H1 (cell line): ENCODE results near the gene ZBTB16. TPM values are rescaled to one million over a fixed set of nuclear protein-coding genes. Genes with fewer than 3 reads are reported as not detected.

ENCODE experiments used
- BCL11A ChIP-seq, 2 experiments: IDR thresholded peaks; one replicate each; pipeline ENCODE4 v1.6.1; 2011; ENCODE audit warnings: low read depth in 2 of 2, low read length in 2 of 2, mild to moderate bottlenecking in 2 of 2
- BRCA1 ChIP-seq: IDR thresholded peaks from 2 replicates; pipeline ENCODE4 v1.6.1; 2012; ENCODE audit warnings: low read depth, low read length, improper control_type of control experiment
- CHD2 ChIP-seq: IDR thresholded peaks from 2 replicates; pipeline ENCODE4 v1.6.1; 2012; ENCODE audit warnings: low read length, improper control_type of control experiment
- ZNF274 ChIP-seq: IDR thresholded peaks from 2 replicates; pipeline ENCODE4 v1.7.0; 2012; ENCODE audit warnings: low read length, borderline replicate concordance; ENCODE audit errors: extremely low read depth
- polyA plus RNA-seq, 7 experiments: library from polyadenylated mRNA; depleted of rRNA in 3 of 7; stranded (reverse) in 5 of 7; unstranded in 2 of 7; fragments of >200 nt in 5 of 7; fragments of 200-250 nt in 2 of 7; gene quantifications; 1 replicate in 5 of 7; 2 replicates in 1 of 7; 4 replicates in 1 of 7; pipeline versions ENCODE4 v1.2.1 to v1.2.3, GENCODE V29; 2011 to 2013; ENCODE audit warnings: missing spikeins in 2 of 7, mixed read lengths in 2 of 7
- total RNA-seq: library from RNA; stranded (reverse); fragmentation: NEBNext Ultra II Directional; extraction: Animal tissue kit (Norgen Biotek cat#: 25700); gene quantifications from 2 replicates; pipeline ENCODE4 v1.2.1, GENCODE V29; 2021

The ZBTB16 gene
- total and polyA plus RNA-seq, 2 of the 8 experiments (the other 6 are each of a cell fraction or from before 2014, with no cell fraction given) = 0.12 to 0.61 TPM

GRCh38 chr11:114124601-114125144 lies 65.2 kb downstream of the ZBTB16 start (continued):
- TF ChIP-seq CHD2 (no peak), BCL11A (IDR thresholded peaks at IDR 0.05; ENCODE audit: low read depth in 2 of 2, low read length in 2 of 2) (no peak), ZNF274 (no peak), BRCA1 (no peak)
- TF ChIP-seq, all 59 proteins: peak for 0
